Stimulated activated CD4-positive, alpha-beta T cell treated with anti-CD3 and anti-CD28 coated beads, TNF-alpha, amount 100 ng/mL, for 4 hours (primary cell): Measurements from ENCODE around the gene PRKAR2B.

Experiments
- DNase-seq, 3 experiments: peaks; one replicate each; pipeline ENCODE4 v3.0.0-alpha.2; 2020; ENCODE audit warnings: low read depth in 3 of 3

Gene PRKAR2B

GRCh38 chr7:107185716-107186115 lies 141.2 kb downstream of the PRKAR2B start:
- DNase-seq: no peak

GRCh38 chr7:107186240-107186639 lies 141.7 kb downstream of the PRKAR2B start:
- no peak for DNase-seq

- DNase-seq: no peak
Observed at GRCh38 chr7:107187774-107188173, 143.3 kb downstream of the PRKAR2B start.

- DNase-seq: no peak
Observed at GRCh38 chr7:107190090-107190489, 145.6 kb downstream of the PRKAR2B start.

- DNase-seq: no peak
Observed at GRCh38 chr7:107194052-107194451, 149.5 kb downstream of the PRKAR2B start.

GRCh38 chr7:107196834-107197610 lies 152.5 kb downstream of the PRKAR2B start:
- DNase-seq: no peak

- no peak for DNase-seq
Observed at GRCh38 chr7:107201795-107202450, 157.4 kb downstream of the PRKAR2B start.

- DNase-seq: no peak
Observed at GRCh38 chr7:107203607-107204006, 159.1 kb downstream of the PRKAR2B start.

DNA sequence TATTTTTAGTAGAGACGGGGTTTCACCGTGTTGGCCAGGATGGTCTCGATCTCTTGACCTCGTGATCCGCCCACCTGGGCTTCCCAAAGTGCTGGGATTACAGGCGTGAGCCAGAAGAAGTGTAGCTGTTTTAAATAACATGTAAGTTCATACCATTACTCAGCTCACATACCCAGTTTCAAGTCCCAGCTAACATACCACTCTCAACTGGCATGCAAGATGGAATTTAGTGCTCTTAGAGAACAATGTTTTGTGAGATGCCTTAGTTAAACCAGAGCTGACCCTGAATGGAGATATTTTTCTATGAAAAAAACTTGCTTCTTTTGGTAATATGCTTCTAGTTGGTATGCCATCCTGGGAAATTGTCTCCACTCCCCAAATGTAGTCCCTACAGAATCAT lies 161.6 kb downstream of the PRKAR2B start:
- DNase-seq: no peak

DNA sequence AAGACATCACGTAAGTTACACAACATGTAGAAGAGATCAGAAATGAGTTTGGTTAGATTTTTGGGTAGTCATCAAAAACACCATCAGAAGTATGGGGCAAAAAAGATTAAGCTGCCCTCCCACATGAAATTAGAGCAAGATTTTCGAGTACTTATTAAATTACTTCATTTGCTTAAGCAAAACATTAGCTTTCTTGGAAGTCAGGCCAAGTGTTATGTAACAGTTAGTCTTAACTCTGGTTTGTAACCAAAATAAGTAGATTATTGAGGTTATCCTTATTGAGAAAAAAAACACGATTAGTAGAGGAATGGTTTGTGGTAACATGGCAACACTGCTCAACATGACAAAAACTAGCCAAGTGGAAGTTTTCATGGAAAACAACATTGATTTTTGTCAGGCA lies 162.2 kb downstream of the PRKAR2B start:
- no peak for DNase-seq

GRCh38 chr7:107207459-107207858 lies 163.0 kb downstream of the PRKAR2B start:
- no peak for DNase-seq

- no peak for DNase-seq
Observed at GRCh38 chr7:107208024-107208521, 163.6 kb downstream of the PRKAR2B start.

- DNase-seq: no peak
Observed at GRCh38 chr7:107208563-107208962, 164.1 kb downstream of the PRKAR2B start.

DNA sequence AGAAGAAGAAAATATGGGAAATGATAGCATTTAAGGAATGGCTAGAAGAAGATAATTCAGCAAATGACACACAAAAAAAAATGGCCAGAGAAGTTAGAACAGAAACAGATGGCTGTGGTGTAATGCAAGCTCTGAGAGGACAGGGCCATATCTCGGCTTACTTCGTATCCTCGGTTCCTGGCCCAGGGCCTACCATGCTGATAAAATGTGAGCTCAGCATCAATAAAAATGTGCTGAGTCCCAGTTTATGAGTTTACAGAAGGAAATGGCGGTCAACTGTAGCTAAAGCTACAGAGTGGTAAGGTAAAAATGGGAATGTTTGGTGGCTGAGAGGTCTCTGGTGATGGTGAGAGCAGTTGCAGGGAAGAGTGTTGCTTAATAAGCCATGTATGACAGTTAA lies 165.1 kb downstream of the PRKAR2B start:
- DNase-seq: no peak

DNA sequence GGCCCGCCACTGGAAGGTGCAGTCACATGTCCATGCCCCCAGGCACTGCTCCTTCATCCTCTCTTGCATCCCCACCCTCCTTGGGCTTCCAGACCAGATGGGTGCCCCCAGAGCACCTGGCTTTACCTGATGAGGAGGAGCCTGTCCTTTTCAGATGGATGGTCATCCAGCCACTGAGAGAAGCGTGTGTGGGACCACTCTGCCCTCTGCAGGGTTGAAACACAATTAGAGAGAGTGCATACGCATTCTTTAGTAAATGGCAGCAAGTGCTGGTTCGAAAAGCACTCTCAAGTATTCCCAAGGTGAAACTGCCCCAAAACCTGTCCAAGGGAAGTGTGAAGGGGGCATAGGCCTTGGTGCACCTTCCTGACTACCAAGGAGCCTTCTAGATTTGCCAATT lies 165.9 kb downstream of the PRKAR2B start:
- DNase-seq: no peak
